BE2C (cell line): ENCODE data around the gene PITPNC1.

ENCODE experiments used
- DNase-seq: peaks from one replicate; pipeline ENCODE4 v3.0.0-alpha.2; 2020
- H3K27me3 ChIP-seq: fragments of 250-450 bp; sonication (Bioruptor Pico); 2 replicates; pipeline ENCODE4 v1.5.1; 2020; ENCODE audit warnings: mild to moderate bottlenecking
- H3K36me3 ChIP-seq: fragments of 250-450 bp; sonication (Bioruptor Pico); 2 replicates; pipeline ENCODE4 v1.5.1; 2020; ENCODE audit warnings: mild to moderate bottlenecking
- H3K4me1 ChIP-seq: fragments of 250-450 bp; sonication (Bioruptor Pico); 2 replicates; pipeline ENCODE4 v1.5.1; 2020
- H3K4me3 ChIP-seq: 2 replicates; pipeline ENCODE4 v1.5.1; 2011; ENCODE audit warnings: low read depth, low read length
- H3K9me3 ChIP-seq: fragments of 250-450 bp; sonication (Bioruptor Pico); 2 replicates; pipeline ENCODE4 v1.5.1; 2020
- CTCF ChIP-seq: IDR thresholded peaks from 2 replicates; pipeline ENCODE4 v1.5.1; 2012; ENCODE audit warnings: mild to moderate bottlenecking, low read depth, low read length

PITPNC1 gene

GRCh38 chr17:67548693-67549092, 171.6 kb downstream of the PITPNC1 start:
- H3K4me1 ChIP-seq = no peaks in the 10 kb centered on the region; the same call in 1 of the 2 replicates
- H3K9me3 ChIP-seq = no peaks in the 10 kb centered on the region
- no peaks in the 10 kb centered on the region for H3K36me3 ChIP-seq
- no peak for TF ChIP-seq CTCF
- no peak overlapping the region for H3K4me3 ChIP-seq
- DNase-seq = no peak
- no peaks in the 10 kb centered on the region for H3K27me3 ChIP-seq

GRCh38 chr17:67549820-67550219, 172.7 kb downstream of the PITPNC1 start:
- no peaks in the 10 kb centered on the region for H3K36me3 ChIP-seq
- no peak for DNase-seq
- TF ChIP-seq CTCF = no peak

GRCh38 chr17:67554634-67555033, 177.6 kb downstream of the PITPNC1 start:
- Histone ChIP-seq H3K4me3 (no peak overlapping the region), H3K4me1 (no peaks in the 10 kb centered on the region; the same call in 1 of the 2 replicates), H3K36me3 (no peaks in the 10 kb centered on the region), H3K9me3 (no peaks in the 10 kb centered on the region), H3K27me3 (no peaks in the 10 kb centered on the region)
- DNase-seq = no peak
- TF ChIP-seq CTCF = no peak

More at GRCh38 chr17:67549820-67550219, 172.7 kb downstream of the PITPNC1 start:
- Histone ChIP-seq H3K4me1 (no peaks in the 10 kb centered on the region; the same call in 1 of the 2 replicates), H3K9me3 (no peaks in the 10 kb centered on the region), H3K27me3 (no peaks in the 10 kb centered on the region), H3K4me3 (no peak overlapping the region)

- TF ChIP-seq CTCF = no peak
- no peaks in the 10 kb centered on the region for H3K36me3 ChIP-seq
- H3K9me3 ChIP-seq = no peaks in the 10 kb centered on the region
- no peaks in the 10 kb centered on the region; the same call in 1 of the 2 replicates for H3K4me1 ChIP-seq
- no peak for DNase-seq
- H3K27me3 ChIP-seq = no peaks in the 10 kb centered on the region
- H3K4me3 ChIP-seq = no peak overlapping the region
These were observed 178.8 kb downstream of the PITPNC1 start for GRCh38 chr17:67555855-67556254.

GRCh38 chr17:67557052-67557845, 180.2 kb downstream of the PITPNC1 start:
- no peak for TF ChIP-seq CTCF

GRCh38 chr17:67557921-67558320, 180.8 kb downstream of the PITPNC1 start:
- no peaks in the 10 kb centered on the region for H3K36me3 ChIP-seq
- H3K4me3 ChIP-seq = no peak overlapping the region
- no peaks in the 10 kb centered on the region for H3K9me3 ChIP-seq
- no peaks in the 10 kb centered on the region; the same call in 1 of the 2 replicates for H3K4me1 ChIP-seq
- DNase-seq = no peak
- H3K27me3 ChIP-seq = no peaks in the 10 kb centered on the region
- TF ChIP-seq CTCF = no peak

More at GRCh38 chr17:67557052-67557845, 180.2 kb downstream of the PITPNC1 start:
- H3K4me3 ChIP-seq = no peak overlapping the region
- no peaks in the 10 kb centered on the region for H3K9me3 ChIP-seq
- no peaks in the 10 kb centered on the region for H3K36me3 ChIP-seq
- no peaks in the 10 kb centered on the region; the same call in 1 of the 2 replicates for H3K4me1 ChIP-seq
- no peak for DNase-seq
- no peaks in the 10 kb centered on the region for H3K27me3 ChIP-seq
